Endodermal cell (in vitro differentiated cells): ENCODE measurements around the gene MAP2K5. TPM values are rescaled to one million over a fixed set of nuclear protein-coding genes. Genes with fewer than 3 reads are reported as not detected.

ENCODE experiments used
- DNase-seq: peaks from one replicate; pipeline ENCODE4 v3.0.0-alpha.2; 2017
- H3K27ac ChIP-seq: 2 replicates; pipeline ENCODE4 v1.5.1; 2013; ENCODE audit warnings: mild to moderate bottlenecking, low read depth, low read length, moderate library complexity
- H3K27me3 ChIP-seq: 2 replicates; pipeline ENCODE4 v1.6.1; 2013; ENCODE audit warnings: mild to moderate bottlenecking, low read length, moderate library complexity; ENCODE audit not compliant: insufficient read depth, control insufficient read depth, poor library complexity, severe bottlenecking
- H3K36me3 ChIP-seq: 2 replicates; pipeline ENCODE4 v1.7.0; 2013; ENCODE audit warnings: mild to moderate bottlenecking, low read length, moderate library complexity; ENCODE audit not compliant: control insufficient read depth, insufficient read depth
- H3K4me1 ChIP-seq: one replicate; pipeline ENCODE4 v1.7.0; 2013; ENCODE audit warnings: low read length; ENCODE audit not compliant: control insufficient read depth, insufficient read depth
- H3K4me3 ChIP-seq: 2 replicates; pipeline ENCODE4 v1.5.1; 2013; ENCODE audit warnings: mild to moderate bottlenecking, low read length, moderate library complexity
- H3K9ac ChIP-seq: 2 replicates; pipeline ENCODE4 v1.6.1; 2013; ENCODE audit warnings: mild to moderate bottlenecking, low read length, moderate library complexity; ENCODE audit not compliant: poor library complexity, severe bottlenecking; ENCODE audit errors: extremely low read depth
- H3K9me3 ChIP-seq: 2 replicates; pipeline ENCODE4 v1.6.1; 2013; ENCODE audit warnings: mild to moderate bottlenecking, low read length, moderate library complexity; ENCODE audit not compliant: control insufficient read depth
- H3K27ac Mint-ChIP-seq: 2 replicates; pipeline ENCODE4 v1.8.0; 2020; ENCODE audit warnings: mixed read lengths
- H3K27me3 Mint-ChIP-seq: 2 replicates; pipeline ENCODE4 v1.8.0; 2021; ENCODE audit warnings: mild to moderate bottlenecking, mixed read lengths; ENCODE audit not compliant: insufficient read depth
- H3K36me3 Mint-ChIP-seq: 2 replicates; pipeline ENCODE4 v1.8.0; 2020; ENCODE audit warnings: low read depth, mixed read lengths
- H3K4me1 Mint-ChIP-seq: 2 replicates; pipeline ENCODE4 v1.8.0; 2020; ENCODE audit warnings: mixed read lengths
- H3K4me3 Mint-ChIP-seq: 2 replicates; pipeline ENCODE4 v1.8.0; 2020; ENCODE audit warnings: mild to moderate bottlenecking, moderate library complexity, mixed read lengths
- H3K9me3 Mint-ChIP-seq: 2 replicates; pipeline ENCODE4 v1.8.0; 2020; ENCODE audit warnings: mild to moderate bottlenecking, mixed read lengths
- CTCF ChIP-seq: fragments of 200-600 bp; sonication (generic); conservative IDR thresholded peaks from 2 replicates; pipeline ENCODE4 v1.5.0; 2021; ENCODE audit warnings: antibody characterized with exemption, mild to moderate bottlenecking
- WGBS, 2 experiments: methylation state at CpG; one replicate each; pipeline versions ENCODE4 v1.1.5 to v1.1.7; 2013; ENCODE audit warnings: missing lambda C conversion rate in 2 of 2, mixed read lengths in 1 of 2; ENCODE audit not compliant: insufficient coverage in 1 of 2, insufficient read length in 1 of 2; 5-methylcytosine and 5-hydroxymethylcytosine counted together
- total RNA-seq, 2 donors: library from RNA; stranded (reverse); fragmentation: NEBNext Ultra II Directional in 1 of 2; extraction: Animal tissue kit (Norgen Biotek cat#: 25700) in 1 of 2; gene quantifications; 2 replicates in 1 of 2; 3 replicates in 1 of 2; pipeline ENCODE4 v1.2.1, GENCODE V29; 2021

The MAP2K5 gene
- total RNA-seq, 2 donors from 2014 or later, result 17.1 to 26.7 TPM

- peaks cover 14% of the 10 kb centered on the region for H3K9me3 Mint-ChIP-seq
- no peak overlapping the region for H3K9ac ChIP-seq
- no peak overlapping the region for H3K4me3 ChIP-seq
- WGBS, 2 experiments, result 76 to 83% methylated on average over 1 to 3 of the region's 3 CpGs
- H3K9me3 ChIP-seq, result peaks cover 6% of the 10 kb centered on the region
- H3K36me3 Mint-ChIP-seq, result peaks cover 3% of the 10 kb centered on the region
- no peak overlapping the region for H3K4me3 Mint-ChIP-seq
- no peak overlapping the region for H3K27ac ChIP-seq
- no peak overlapping the region for H3K27ac Mint-ChIP-seq
- H3K27me3 ChIP-seq, result peaks cover 75% of the 10 kb centered on the region
- no peaks in the 10 kb centered on the region for H3K36me3 ChIP-seq
- no peak for TF ChIP-seq CTCF
- DNase-seq, result peak; percentile 39
- H3K27me3 Mint-ChIP-seq, result peaks cover 75% of the 10 kb centered on the region
- H3K4me1 Mint-ChIP-seq, result no peaks in the 10 kb centered on the region
- H3K4me1 ChIP-seq, result no peaks in the 10 kb centered on the region
These were observed 270.7 kb downstream of the MAP2K5 start for GRCh38 chr15:67813104-67813634.

DNA sequence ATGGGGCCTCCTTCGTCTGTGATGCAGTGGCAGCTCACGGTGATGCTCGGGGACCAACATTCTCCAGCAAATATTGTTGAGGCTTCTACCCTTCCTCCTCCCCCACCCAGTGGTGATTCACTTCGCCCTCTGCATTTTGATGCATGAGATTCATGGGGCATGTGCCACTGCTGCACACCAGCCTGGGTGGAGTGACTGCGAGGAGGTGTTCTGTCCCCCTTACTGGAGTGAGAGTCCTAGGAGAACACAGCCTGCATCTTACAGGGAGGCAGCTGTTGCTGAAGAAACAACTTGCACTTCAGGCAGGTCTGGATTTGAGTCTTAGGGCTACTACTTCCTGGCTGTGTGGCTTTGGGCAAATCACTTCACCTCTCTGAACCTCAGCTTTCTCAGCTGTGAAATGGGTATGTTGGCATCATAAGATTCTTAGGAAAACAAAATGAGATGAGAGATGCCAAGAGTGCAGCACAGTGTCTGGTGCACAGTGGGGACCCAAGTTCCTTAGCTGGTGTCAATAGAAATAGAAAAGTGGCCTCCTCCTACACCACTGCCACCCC, 272.6 kb downstream of the MAP2K5 start:
- peaks cover 14% of the 10 kb centered on the region for H3K9me3 Mint-ChIP-seq
- peaks cover 75% of the 10 kb centered on the region for H3K27me3 Mint-ChIP-seq
- no peaks in the 10 kb centered on the region for H3K4me1 Mint-ChIP-seq
- H3K4me1 ChIP-seq, result no peaks in the 10 kb centered on the region
- H3K27ac ChIP-seq, result no peak overlapping the region
- no peak overlapping the region for H3K9ac ChIP-seq
- H3K36me3 ChIP-seq, result no peaks in the 10 kb centered on the region
- DNase-seq, result no peak
- H3K27ac Mint-ChIP-seq, result no peak overlapping the region
- H3K27me3 ChIP-seq, result peaks cover 85% of the 10 kb centered on the region
- no peak overlapping the region for H3K4me3 ChIP-seq
- H3K9me3 ChIP-seq, result peaks cover 6% of the 10 kb centered on the region
- H3K36me3 Mint-ChIP-seq, result peaks cover 3% of the 10 kb centered on the region
- H3K4me3 Mint-ChIP-seq, result no peak overlapping the region
- TF ChIP-seq CTCF, result no peak
- WGBS, 2 experiments, result 91 to 100% methylated on average over 2 to 5 of the region's 5 CpGs

- H3K27me3 Mint-ChIP-seq, result peaks cover 82% of the 10 kb centered on the region
- peaks cover 6% of the 10 kb centered on the region for H3K9me3 ChIP-seq
These were observed 274.2 kb downstream of the MAP2K5 start for GRCh38 chr15:67816668-67817067.

More at GRCh38 chr15:67816668-67817067, 274.2 kb downstream of the MAP2K5 start:
- Histone ChIP-seq H3K27ac (no peak overlapping the region), H3K27me3 (peaks cover 90% of the 10 kb centered on the region), H3K4me3 (no peak overlapping the region), H3K4me1 (no peaks in the 10 kb centered on the region), H3K36me3 (no peaks in the 10 kb centered on the region), H3K9ac (no peak overlapping the region)
- DNase-seq, result no peak
- Mint-ChIP-seq H3K9me3 (peaks cover 14% of the 10 kb centered on the region), H3K4me3 (no peak overlapping the region), H3K36me3 (peaks cover 3% of the 10 kb centered on the region), H3K27ac (no peak overlapping the region), H3K4me1 (peaks cover under 1% of the 10 kb centered on the region)
- no peak for TF ChIP-seq CTCF
- 76 to 97% methylated on average over 2 to 3 of the region's 3 CpGs for WGBS, 2 experiments
